ENCODE data around the gene CSTB. TPM values are rescaled to one million over a fixed set of nuclear protein-coding genes. Genes with fewer than 3 reads are reported as not detected.

Gene CSTB
- total and polyA plus RNA-seq, 2 donors (not counting 3 experiments of a cell fraction or from before 2014, with no cell fraction given) = 65.8 to 83.7 TPM

DNA sequence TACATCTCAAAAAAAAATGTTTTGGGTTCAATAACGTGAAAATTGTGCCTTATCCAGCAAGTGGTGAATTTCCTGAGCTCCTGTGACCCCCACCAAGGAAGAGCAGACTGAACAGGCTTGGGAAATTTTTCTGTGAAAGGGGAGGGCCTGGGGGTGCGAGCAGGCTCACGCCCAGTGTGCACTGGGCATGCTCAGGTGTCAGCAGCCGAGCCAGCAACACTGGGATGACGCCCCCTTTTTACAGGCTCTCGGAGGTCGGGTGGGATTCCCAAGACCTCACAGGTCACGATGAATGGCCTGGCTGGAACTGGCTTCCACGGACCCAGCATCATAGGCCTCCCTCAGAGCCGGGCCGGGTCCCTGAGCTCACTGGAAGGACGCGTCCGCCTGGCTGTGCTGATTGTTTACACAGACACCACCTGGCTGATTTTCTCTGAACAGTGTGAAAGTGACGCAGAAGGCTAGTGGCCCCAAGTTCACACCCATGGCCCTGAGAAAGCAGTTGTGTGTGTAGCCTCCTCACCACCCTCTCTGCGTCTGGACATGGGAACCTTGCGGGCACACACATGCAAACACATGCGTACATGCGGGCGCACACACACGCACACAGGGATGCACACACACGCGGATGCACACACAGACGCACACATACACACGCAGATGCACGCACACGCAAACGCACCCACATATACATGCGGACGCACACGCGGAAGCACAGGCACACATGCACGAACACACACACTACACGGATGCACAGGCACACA is 9.2 kb downstream of the CSTB start:
- DNase-seq (ENCODE audit: low read depth, low spot score) (no peak), FAIRE-seq (no peak)
- CTCF ChIA-PET = interaction anchor here (1.0 kb wide), 1 partner anchor 38 kb away, joined by 3 read pairs; no protein-coding TSS in a partner anchor
- dilution Hi-C loops (cut with MboI; ENCODE audit: extremely low pct_ligation_motif_present, low sequenced_read_pairs) (no loop called here), intact Hi-C loops (cut with micrococcal nuclease) (no loop called here)
- no TSS peak for BruUV-seq (replicated peaks)
- no peak for TF ChIP-seq EZH2 (IDR thresholded peaks at IDR 0.05; ENCODE audit: borderline replicate concordance, low read depth, low read length, severe bottlenecking)
- no peak for TF ChIP-seq JUN (IDR thresholded peaks at IDR 0.05; ENCODE audit: borderline replicate concordance, insufficient read depth, insufficient read length, low read depth)
- TF ChIP-seq MYC (IDR thresholded peaks at IDR 0.05; ENCODE audit: low read depth, low read length) = no peak
- TF ChIP-seq, protein P1, sequence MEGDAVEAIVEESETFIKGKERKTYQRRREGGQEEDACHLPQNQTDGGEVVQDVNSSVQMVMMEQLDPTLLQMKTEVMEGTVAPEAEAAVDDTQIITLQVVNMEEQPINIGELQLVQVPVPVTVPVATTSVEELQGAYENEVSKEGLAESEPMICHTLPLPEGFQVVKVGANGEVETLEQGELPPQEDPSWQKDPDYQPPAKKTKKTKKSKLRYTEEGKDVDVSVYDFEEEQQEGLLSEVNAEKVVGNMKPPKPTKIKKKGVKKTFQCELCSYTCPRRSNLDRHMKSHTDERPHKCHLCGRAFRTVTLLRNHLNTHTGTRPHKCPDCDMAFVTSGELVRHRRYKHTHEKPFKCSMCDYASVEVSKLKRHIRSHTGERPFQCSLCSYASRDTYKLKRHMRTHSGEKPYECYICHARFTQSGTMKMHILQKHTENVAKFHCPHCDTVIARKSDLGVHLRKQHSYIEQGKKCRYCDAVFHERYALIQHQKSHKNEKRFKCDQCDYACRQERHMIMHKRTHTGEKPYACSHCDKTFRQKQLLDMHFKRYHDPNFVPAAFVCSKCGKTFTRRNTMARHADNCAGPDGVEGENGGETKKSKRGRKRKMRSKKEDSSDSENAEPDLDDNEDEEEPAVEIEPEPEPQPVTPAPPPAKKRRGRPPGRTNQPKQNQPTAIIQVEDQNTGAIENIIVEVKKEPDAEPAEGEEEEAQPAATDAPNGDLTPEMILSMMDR (IDR thresholded peaks at IDR 0.05; ENCODE audit: extremely low read depth in 1 of 2, insufficient read depth in 1 of 2, low read depth in 1 of 2, low read length in 2 of 2) = no peak
- no peak for TF ChIP-seq GATA2 (IDR thresholded peaks at IDR 0.05; ENCODE audit: insufficient read depth, insufficient read length, low read depth, low read length)
- no peak for TF ChIP-seq POLR2AphosphoS5 (IDR thresholded peaks at IDR 0.05; ENCODE audit: insufficient read depth, low read depth, low read length)
- no peak for TF ChIP-seq POLR2A (IDR thresholded peaks at IDR 0.05; ENCODE audit: low read depth, low read length)
- TF ChIP-seq, protein P2, sequence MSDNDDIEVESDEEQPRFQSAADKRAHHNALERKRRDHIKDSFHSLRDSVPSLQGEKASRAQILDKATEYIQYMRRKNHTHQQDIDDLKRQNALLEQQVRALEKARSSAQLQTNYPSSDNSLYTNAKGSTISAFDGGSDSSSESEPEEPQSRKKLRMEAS (IDR thresholded peaks at IDR 0.05; ENCODE audit: insufficient read depth, insufficient read length) = no peak
- TF ChIP-seq FOS (IDR thresholded peaks at IDR 0.05; ENCODE audit: borderline replicate concordance, insufficient read depth, low read length) = no peak
- no peaks in the 10 kb centered on the region for H4K20me1 ChIP-seq (replicated peaks; ENCODE audit: control insufficient read depth, extremely low read depth, insufficient read depth, low read length)
- H3K27ac ChIP-seq (ENCODE audit: insufficient read depth, low read depth, low read length) = no peak overlapping the region
- no peak overlapping the region for H2AFZ ChIP-seq (ENCODE audit: low read depth, low read length)
- no peak overlapping the region for H3K4me3 ChIP-seq (replicated peaks in 1 of 3; ENCODE audit: insufficient read depth in 1 of 3, low read depth in 1 of 3, low read length in 3 of 3)
- POLR2A ChIA-PET = interaction anchor here (0.7 kb wide), 1 partner anchor 67 kb away, joined by 6 read pairs; no protein-coding TSS in a partner anchor
- no peaks in the 10 kb centered on the region for H3K9me3 ChIP-seq (replicated peaks; ENCODE audit: control insufficient read depth, insufficient read depth, low read length)
- no peaks in the 10 kb centered on the region for H3K36me3 ChIP-seq (ENCODE audit: control insufficient read depth in 2 of 2, extremely low read depth in 1 of 2, insufficient read depth in 2 of 2, low read length in 2 of 2)
- no peak overlapping the region for H3K4me2 ChIP-seq (ENCODE audit: insufficient read depth, low read length)
- H3K27me3 ChIP-seq (ENCODE audit: control insufficient read depth in 2 of 2, insufficient read depth in 2 of 2, low read length in 2 of 2) = no peaks in the 10 kb centered on the region
- H3K4me1 ChIP-seq (ENCODE audit: control insufficient read depth, extremely low read depth, insufficient read depth, low read length) = peaks cover 7% of the 10 kb centered on the region
- H3K9me1 ChIP-seq (replicated peaks; ENCODE audit: control insufficient read depth, extremely low read depth, insufficient read depth, low read length) = no peaks in the 10 kb centered on the region
- no peak overlapping the region for H3K9ac ChIP-seq (replicated peaks; ENCODE audit: extremely low read depth, insufficient read depth, low read length)
- no peaks in the 10 kb centered on the region for H3K79me2 ChIP-seq (ENCODE audit: control insufficient read depth, insufficient read depth, low read length)
